Body of pancreas (tissue), 4 donors: ENCODE results near the gene AKAP12. TPM values are rescaled to one million over a fixed set of nuclear protein-coding genes. Genes with fewer than 3 reads are reported as not detected.

ENCODE experiments used
- ATAC-seq: fragments of 150-250 bp; one replicate; pipeline ENCODE4 v1.9.1; 2016
- DNase-seq, 4 donors: peaks; one replicate each; pipeline ENCODE4 v3.0.0-alpha.2; 2019
- H3K27ac ChIP-seq, 4 donors: fragments of 200-600 bp; sonication (generic); 1 replicate in 3 of 4; 2 replicates in 1 of 4; pipeline versions ENCODE4 v1.5.1 to v1.6.1; 2016 to 2019; ENCODE audit warnings: mild to moderate bottlenecking in 1 of 4, mixed read lengths in 1 of 4, moderate library complexity in 1 of 4
- H3K27me3 ChIP-seq, 2 donors: fragments of 200-600 bp; sonication (generic); one replicate each; pipeline ENCODE4 v1.6.0; 2016; ENCODE audit warnings: mild to moderate bottlenecking in 1 of 2
- H3K36me3 ChIP-seq, 2 donors: fragments of 200-600 bp; sonication (generic); replicated peaks in 1 of 2; 2 replicates each; pipeline ENCODE4 v1.5.1; 2016; ENCODE audit warnings: low read depth in 2 of 2; ENCODE audit not compliant: insufficient read depth in 1 of 2
- H3K4me1 ChIP-seq: fragments of 200-600 bp; sonication (generic); one replicate; pipeline ENCODE4 v1.6.0; 2016
- H3K4me3 ChIP-seq, 2 donors: fragments of 200-600 bp; sonication (generic); 1 replicate in 1 of 2; 2 replicates in 1 of 2; pipeline ENCODE4 v1.5.1; 2016 to 2019
- H3K9me3 ChIP-seq, 3 donors: fragments of 200-600 bp; sonication (generic); 1 replicate in 2 of 3; 2 replicates in 1 of 3; pipeline ENCODE4 v1.5.1; 2016
- CTCF ChIP-seq, 7 experiments: fragments of 450-650 bp in 4 of 7; fragments of 200-600 bp in 3 of 7; sonication (generic) in 3 of 7; IDR thresholded peaks; one replicate each; pipeline ENCODE4 v1.5.1; 2016 to 2019; ENCODE audit warnings: antibody characterized with exemption in 7 of 7
- POLR2A ChIP-seq, 3 donors: fragments of 450-650 bp; IDR thresholded peaks; one replicate each; pipeline ENCODE4 v1.6.1; 2016; ENCODE audit warnings: antibody characterized with exemption in 3 of 3, mild to moderate bottlenecking in 2 of 3
- WGBS, 2 donors: methylation state at CpG; one replicate each; pipeline ENCODE4 v1.1.5; 2017; 5-methylcytosine and 5-hydroxymethylcytosine counted together
- intact Hi-C: fragments of 100-400 bp; cut with DNase I; formaldehyde crosslinking; loops from one replicate; pipeline ENCODE4 v1.15.1; 2023
- total RNA-seq, 2 donors: library from RNA; depleted of rRNA; stranded (reverse); fragments of >200 nt; gene quantifications; one replicate each; pipeline ENCODE4 v1.1.0, GENCODE V29; 2016

Gene AKAP12
- total RNA-seq, 2 donors from 2014 or later = 25.2 to 49.1 TPM

DNA sequence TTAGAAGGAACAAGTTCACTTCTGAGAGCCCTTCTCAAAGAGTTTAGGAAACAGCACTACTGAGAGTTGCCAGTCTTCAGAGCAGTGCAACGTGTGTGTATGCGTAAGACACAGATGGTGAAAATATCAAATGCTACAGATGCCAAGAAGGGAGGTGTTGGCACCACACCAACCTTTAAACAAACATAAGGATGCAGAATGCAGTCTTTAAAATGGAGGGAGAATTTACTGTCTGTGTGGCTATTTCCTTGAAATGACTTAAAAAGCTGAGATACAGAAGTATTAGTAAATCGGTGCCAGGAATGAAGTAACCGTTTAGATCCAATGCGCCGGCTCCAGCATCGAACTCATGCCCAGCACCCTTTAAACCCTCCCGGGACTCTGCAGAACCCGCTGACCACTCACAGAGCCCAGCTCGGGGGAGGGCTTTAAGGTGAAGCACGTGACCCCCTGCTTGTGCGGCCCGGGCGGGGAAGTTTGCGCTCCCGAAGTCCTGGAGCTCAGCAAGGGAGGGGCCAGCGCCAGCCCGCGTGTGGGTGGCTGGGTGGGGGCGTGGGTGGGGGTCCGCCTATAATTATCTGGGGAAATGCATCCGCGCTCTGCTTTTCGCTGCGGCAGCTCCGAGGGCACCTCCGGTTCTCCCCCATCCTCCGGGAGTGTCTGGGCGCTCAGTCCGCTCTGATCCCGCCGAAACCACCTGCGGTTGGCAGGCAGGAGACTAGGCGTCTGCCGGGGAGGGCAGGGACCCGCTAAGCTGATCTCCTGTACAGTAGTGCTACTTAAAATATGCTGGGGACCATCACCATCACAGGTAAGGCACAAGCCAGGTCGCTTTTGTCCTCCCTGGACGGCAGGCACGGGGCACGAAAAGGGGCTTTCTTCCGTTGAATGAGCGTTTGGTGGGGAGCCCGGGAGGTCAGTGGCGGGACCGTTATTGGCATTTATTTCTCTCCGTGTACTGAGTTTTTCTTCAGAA is 85.6 kb downstream of the AKAP12 start:
- H3K4me3 ChIP-seq = peak overlapping the region; percentile 3 to 30
- ATAC-seq = peak; percentile 67
- H3K27me3 ChIP-seq = no peaks in the 10 kb centered on the region
- H3K36me3 ChIP-seq = no peaks in the 10 kb centered on the region
- TF ChIP-seq CTCF (IDR thresholded peaks at IDR 0.05) (no peak), POLR2A (IDR thresholded peaks at IDR 0.05) (no peak)
- peaks cover 26% of the 10 kb centered on the region for H3K4me1 ChIP-seq
- peak; percentile 50 to 69 (median 56) for DNase-seq
- intact Hi-C loops = no loop called here
- WGBS, 2 donors = 4 to 5% methylated on average over 16 to 42 of the region's 46 CpGs
- no peaks in the 10 kb centered on the region for H3K9me3 ChIP-seq
- H3K27ac ChIP-seq = peak overlapping the region in 2 of 4 donors; percentile 10 to 12

GRCh38 chr6:151326116-151326825 is 86.5 kb downstream of the AKAP12 start:
- Histone ChIP-seq H3K9me3 (no peaks in the 10 kb centered on the region), H3K4me1 (peaks cover 26% of the 10 kb centered on the region), H3K36me3 (no peaks in the 10 kb centered on the region), H3K27me3 (no peaks in the 10 kb centered on the region), H3K27ac (peak overlapping the region in 1 of 4 donors; percentile 12), H3K4me3 (no peak overlapping the region)
- no peak for DNase-seq
- ATAC-seq = no peak
- WGBS, 2 donors = 61% methylated on average over 8 of the region's 8 CpGs
- intact Hi-C loops = no loop called here
- no peak for TF ChIP-seq POLR2A (IDR thresholded peaks at IDR 0.05)
- TF ChIP-seq CTCF (IDR thresholded peaks at IDR 0.05) = no peak

DNA sequence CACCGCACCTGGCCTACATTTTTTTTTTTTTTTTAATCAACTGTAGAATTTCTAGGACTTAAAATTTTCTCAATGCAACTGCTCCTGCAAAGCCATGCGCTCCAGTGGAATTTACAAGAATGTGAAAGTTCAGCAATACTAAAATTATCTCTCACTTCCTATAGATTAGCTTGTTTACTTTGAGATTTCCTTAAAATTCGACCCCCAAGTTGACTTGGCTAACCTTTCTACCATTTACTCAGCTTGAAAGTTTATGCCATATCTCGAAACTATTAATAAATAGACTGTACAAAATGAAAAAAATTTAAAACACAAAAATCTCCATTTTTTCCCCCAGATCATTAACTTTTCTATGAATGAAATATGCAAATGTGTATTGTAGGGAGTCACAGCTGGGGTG is 87.3 kb downstream of the AKAP12 start:
- peaks cover 26% of the 10 kb centered on the region for H3K4me1 ChIP-seq
- intact Hi-C loops = no loop called here
- 53 to 56% methylated on average over 4 of the region's 4 CpGs for WGBS, 2 donors
- ATAC-seq (no peak), DNase-seq (no peak)
- no peaks in the 10 kb centered on the region for H3K27me3 ChIP-seq
- TF ChIP-seq CTCF (IDR thresholded peaks at IDR 0.05) (no peak), POLR2A (IDR thresholded peaks at IDR 0.05) (no peak)
- no peaks in the 10 kb centered on the region for H3K36me3 ChIP-seq
- no peak overlapping the region for H3K4me3 ChIP-seq
- no peaks in the 10 kb centered on the region for H3K9me3 ChIP-seq
- H3K27ac ChIP-seq = no peak overlapping the region

- no peak overlapping the region for H3K4me3 ChIP-seq
- H3K27me3 ChIP-seq = no peaks in the 10 kb centered on the region
- H3K9me3 ChIP-seq = no peaks in the 10 kb centered on the region
- WGBS, 2 donors = 50 to 51% methylated on average over 6 of the region's 6 CpGs
- peaks cover 10% of the 10 kb centered on the region for H3K4me1 ChIP-seq
- no peaks in the 10 kb centered on the region for H3K36me3 ChIP-seq
- H3K27ac ChIP-seq = no peak overlapping the region
- ATAC-seq = no peak
- intact Hi-C loops = loop anchor here (5.0 kb wide), 1 partner anchor 438 kb away; no protein-coding TSS in a partner anchor
- TF ChIP-seq CTCF (IDR thresholded peaks at IDR 0.05) (no peak), POLR2A (IDR thresholded peaks at IDR 0.05) (no peak)
- DNase-seq = no peak
Observed at GRCh38 chr6:151330130-151330696, 90.4 kb downstream of the AKAP12 start.
